Smooth muscle cell (in vitro differentiated cells): ENCODE measurements around the gene MEP1A. TPM values are rescaled to one million over a fixed set of nuclear protein-coding genes. Genes with fewer than 3 reads are reported as not detected.

Source experiments
- DNase-seq: peaks from one replicate; lab custom pipeline; 2025; ENCODE audit not compliant: unreplicated experiment; lab: John Stamatoyannopoulos, UW
- H2AFZ ChIP-seq: fragments of 200-600 bp; sonication (generic); 2 replicates; pipeline ENCODE4 v1.6.0; 2016; ENCODE audit warnings: antibody characterized with exemption, low read depth, mild to moderate bottlenecking
- H3F3A ChIP-seq: fragments of 200-600 bp; sonication (generic); 2 replicates; pipeline ENCODE4 v1.6.0; 2017; ENCODE audit warnings: antibody characterized with exemption, low read depth
- H3K27ac ChIP-seq: fragments of 200-600 bp; sonication (generic); 2 replicates; pipeline ENCODE4 v1.5.1; 2016; ENCODE audit warnings: low read depth, mild to moderate bottlenecking
- H3K27me3 ChIP-seq: fragments of 200-600 bp; sonication (generic); 2 replicates; pipeline ENCODE4 v1.6.1; 2016; ENCODE audit warnings: low read depth, mild to moderate bottlenecking
- H3K36me3 ChIP-seq: fragments of 200-600 bp; sonication (generic); 2 replicates; pipeline ENCODE4 v1.5.1; 2016; ENCODE audit warnings: low read depth
- H3K4me1 ChIP-seq: fragments of 200-600 bp; sonication (generic); 2 replicates; pipeline ENCODE4 v1.5.1; 2016; ENCODE audit warnings: low read depth
- H3K4me2 ChIP-seq: fragments of 200-600 bp; sonication (generic); 2 replicates; pipeline ENCODE4 v1.6.0; 2016; ENCODE audit warnings: mild to moderate bottlenecking
- H3K4me3 ChIP-seq: fragments of 200-600 bp; sonication (generic); 2 replicates; pipeline ENCODE4 v1.5.1; 2016; ENCODE audit warnings: mild to moderate bottlenecking
- H3K79me2 ChIP-seq: fragments of 200-600 bp; sonication (generic); 2 replicates; pipeline ENCODE4 v1.6.0; 2016; ENCODE audit warnings: low read depth, mild to moderate bottlenecking
- H3K9ac ChIP-seq: fragments of 200-600 bp; sonication (generic); 2 replicates; pipeline ENCODE4 v1.6.0; 2016; ENCODE audit warnings: low read depth
- H3K9me3 ChIP-seq: fragments of 200-600 bp; sonication (generic); replicated peaks from 2 replicates; pipeline ENCODE4 v1.5.1; 2016; ENCODE audit warnings: low read depth
- H4K20me1 ChIP-seq: fragments of 200-600 bp; sonication (generic); 2 replicates; pipeline ENCODE4 v1.6.0; 2016; ENCODE audit warnings: low read depth
- WGBS: methylation state at CpG from one replicate; pipeline ENCODE4 v1.1.7; 2016; ENCODE audit warnings: low lambda C conversion rate; 5-methylcytosine and 5-hydroxymethylcytosine counted together
- polyA plus RNA-seq: library from polyadenylated mRNA; unstranded; fragments of >200 nt; fragmentation: Nextera tagmentation; extraction: Ambion mirVana; gene quantifications from 2 replicates; pipeline ENCODE4 v1.2.1, GENCODE V29; 2016
- total RNA-seq: library from RNA; depleted of rRNA; stranded (reverse); fragments of >200 nt; gene quantifications from 2 replicates; pipeline ENCODE4 v1.2.3, GENCODE V29; 2014
- TF ChIP-seq, protein P1 (sequence below): fragments of 200-600 bp; sonication (generic); IDR thresholded peaks from 2 replicates; pipeline ENCODE4 v1.5.1; 2017; ENCODE audit warnings: borderline replicate concordance, mild to moderate bottlenecking, antibody characterized with exemption; ENCODE audit not compliant: insufficient read depth, poor library complexity, severe bottlenecking

MEP1A gene
- total and polyA plus RNA-seq, 2 experiments from 2014 or later = not detected

DNA sequence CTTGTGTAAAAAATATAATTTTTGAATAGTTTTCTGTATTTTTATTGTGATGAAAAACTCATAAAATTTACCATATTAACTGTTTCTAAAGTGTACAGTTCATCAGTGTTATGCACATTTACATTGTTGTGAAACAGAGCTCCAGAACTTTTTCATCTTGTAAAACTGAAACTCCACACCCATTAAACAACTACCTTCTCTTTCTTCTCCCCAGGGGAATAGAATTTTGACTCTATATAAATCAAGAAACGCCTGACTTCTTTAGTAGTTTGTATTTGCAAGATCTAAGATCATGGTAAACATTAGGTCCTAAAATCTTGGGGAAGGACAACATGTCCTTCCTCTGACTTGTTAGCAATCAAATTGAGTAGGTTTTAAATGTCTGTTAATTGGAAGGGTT lies 37.3 kb upstream of the MEP1A start:
- H3K9me3 ChIP-seq = no peaks in the 10 kb centered on the region
- H3K27me3 ChIP-seq = peaks cover 12% of the 10 kb centered on the region
- H3K4me1 ChIP-seq = no peaks in the 10 kb centered on the region
- no peaks in the 10 kb centered on the region for H3F3A ChIP-seq
- DNase-seq = no peak
- H3K36me3 ChIP-seq = no peaks in the 10 kb centered on the region
- H3K27ac ChIP-seq = no peak overlapping the region
- H3K4me2 ChIP-seq = no peak overlapping the region
- no peak overlapping the region for H2AFZ ChIP-seq
- TF ChIP-seq, protein P1, sequence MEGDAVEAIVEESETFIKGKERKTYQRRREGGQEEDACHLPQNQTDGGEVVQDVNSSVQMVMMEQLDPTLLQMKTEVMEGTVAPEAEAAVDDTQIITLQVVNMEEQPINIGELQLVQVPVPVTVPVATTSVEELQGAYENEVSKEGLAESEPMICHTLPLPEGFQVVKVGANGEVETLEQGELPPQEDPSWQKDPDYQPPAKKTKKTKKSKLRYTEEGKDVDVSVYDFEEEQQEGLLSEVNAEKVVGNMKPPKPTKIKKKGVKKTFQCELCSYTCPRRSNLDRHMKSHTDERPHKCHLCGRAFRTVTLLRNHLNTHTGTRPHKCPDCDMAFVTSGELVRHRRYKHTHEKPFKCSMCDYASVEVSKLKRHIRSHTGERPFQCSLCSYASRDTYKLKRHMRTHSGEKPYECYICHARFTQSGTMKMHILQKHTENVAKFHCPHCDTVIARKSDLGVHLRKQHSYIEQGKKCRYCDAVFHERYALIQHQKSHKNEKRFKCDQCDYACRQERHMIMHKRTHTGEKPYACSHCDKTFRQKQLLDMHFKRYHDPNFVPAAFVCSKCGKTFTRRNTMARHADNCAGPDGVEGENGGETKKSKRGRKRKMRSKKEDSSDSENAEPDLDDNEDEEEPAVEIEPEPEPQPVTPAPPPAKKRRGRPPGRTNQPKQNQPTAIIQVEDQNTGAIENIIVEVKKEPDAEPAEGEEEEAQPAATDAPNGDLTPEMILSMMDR = no peak
- WGBS = 65% methylated on average over 1 of the region's 1 CpG
- no peak overlapping the region for H3K9ac ChIP-seq
- H3K4me3 ChIP-seq = no peak overlapping the region
- H3K79me2 ChIP-seq = no peaks in the 10 kb centered on the region
- no peaks in the 10 kb centered on the region for H4K20me1 ChIP-seq

DNA sequence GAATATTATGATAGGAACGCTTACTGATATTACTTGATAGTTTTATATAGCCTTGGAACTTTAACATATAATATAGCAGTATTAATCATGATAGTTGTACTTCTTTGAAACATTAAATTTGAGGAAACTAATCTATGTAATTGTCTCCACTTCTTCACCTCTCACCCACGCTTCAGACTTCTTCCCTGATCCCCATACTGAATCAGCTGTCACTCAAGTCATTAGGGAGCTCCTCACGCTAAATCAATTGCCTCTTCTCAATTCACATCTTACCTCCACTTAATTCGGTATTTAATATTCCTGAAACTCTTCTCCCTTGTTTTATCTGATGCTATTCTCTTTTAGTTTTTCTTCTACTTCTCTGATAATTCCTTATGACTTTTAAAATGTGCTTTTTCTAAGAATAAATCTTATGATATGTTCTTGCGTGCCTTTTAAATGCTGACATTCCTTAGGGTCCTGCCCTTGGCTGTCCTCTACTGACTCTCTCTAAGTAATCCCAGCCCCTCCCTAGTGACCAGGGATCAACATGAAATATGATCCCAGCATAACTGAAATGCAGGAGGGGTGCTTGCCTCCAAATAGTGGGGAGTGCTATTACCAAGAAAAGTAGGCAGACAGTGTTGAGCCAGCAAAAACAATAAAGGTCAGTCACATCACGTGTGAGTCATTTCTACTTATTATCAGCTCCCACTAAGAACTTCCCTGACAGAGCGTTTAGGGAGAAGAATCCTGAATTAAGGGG lies 36.5 kb upstream of the MEP1A start:
- no peak overlapping the region for H3K27ac ChIP-seq
- H3K4me2 ChIP-seq = peak overlapping the region; percentile 39
- H3K9ac ChIP-seq = no peak overlapping the region
- 67% methylated on average over 7 of the region's 7 CpGs for WGBS
- H3K4me1 ChIP-seq = no peaks in the 10 kb centered on the region
- no peaks in the 10 kb centered on the region for H3K79me2 ChIP-seq
- H3K9me3 ChIP-seq = no peaks in the 10 kb centered on the region
- TF ChIP-seq, protein P1 = no peak
- no peak overlapping the region for H3K4me3 ChIP-seq
- no peak overlapping the region for H2AFZ ChIP-seq
- no peaks in the 10 kb centered on the region for H3K36me3 ChIP-seq
- no peaks in the 10 kb centered on the region for H3F3A ChIP-seq
- peaks cover 12% of the 10 kb centered on the region for H3K27me3 ChIP-seq
- H4K20me1 ChIP-seq = no peaks in the 10 kb centered on the region
- DNase-seq = no peak

DNA sequence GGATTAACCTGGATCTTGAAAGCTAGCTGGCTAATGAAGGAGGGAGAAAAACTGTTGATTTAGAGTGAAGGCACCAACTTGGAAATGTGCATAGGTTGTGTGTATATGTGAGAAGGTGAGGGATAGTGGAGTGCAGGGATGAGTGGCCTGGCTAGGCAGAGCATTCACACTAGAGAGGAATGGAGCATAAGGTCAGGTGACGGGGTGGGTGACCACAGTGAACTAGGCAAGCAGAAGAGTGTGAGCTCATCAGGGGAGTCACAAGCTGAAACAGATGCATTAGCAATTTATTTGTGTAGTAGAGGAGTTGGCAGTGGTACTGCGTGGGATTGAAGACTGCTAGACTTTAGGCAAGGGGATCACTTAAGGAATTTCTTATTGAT lies 36.0 kb upstream of the MEP1A start:
- no peak overlapping the region for H2AFZ ChIP-seq
- no peak for DNase-seq
- H3K4me2 ChIP-seq = peak overlapping the region; percentile 39
- H3K9me3 ChIP-seq = no peaks in the 10 kb centered on the region
- no peak overlapping the region for H3K4me3 ChIP-seq
- no peaks in the 10 kb centered on the region for H4K20me1 ChIP-seq
- H3K9ac ChIP-seq = no peak overlapping the region
- H3K36me3 ChIP-seq = no peaks in the 10 kb centered on the region
- peaks cover 12% of the 10 kb centered on the region for H3K27me3 ChIP-seq
- TF ChIP-seq, protein P1 = no peak
- WGBS = 83% methylated on average over 2 of the region's 2 CpGs
- H3K4me1 ChIP-seq = no peaks in the 10 kb centered on the region
- H3F3A ChIP-seq = no peaks in the 10 kb centered on the region
- H3K27ac ChIP-seq = no peak overlapping the region
- H3K79me2 ChIP-seq = no peaks in the 10 kb centered on the region
